HepG2 (cell line): ENCODE measurements around the gene SLC22A15. TPM values are rescaled to one million over a fixed set of nuclear protein-coding genes. Genes with fewer than 3 reads are reported as not detected.

Source experiments
- ATAC-seq: fragments of 200-7000 bp; cut with Tn5 transposase; 3 replicates; pipeline ENCODE4 v1.9.1; 2020; ENCODE audit warnings: mild to moderate bottlenecking, moderate library complexity
- BruUV-seq: library from RNA; stranded (reverse); fragments of 400-500 nt; replicated peaks from 2 replicates; lab custom pipeline; 2021; lab: Mats Ljungman, UMichigan
- CTCF ChIA-PET: fragments of 300-600 bp; formaldehyde crosslinking; extraction: SDS; loops from one replicate; lab custom pipeline; 2021; ENCODE audit warnings: low total read pairs, inconsistent platforms, low intra/inter-chr PET ratio; lab: Yijun Ruan, JAX
- POLR2A ChIA-PET: fragments of 350-600 bp; sonication (Branson Sonifier 250); formaldehyde crosslinking; loops from one replicate; lab custom pipeline; 2020; ENCODE audit warnings: antibody characterized with exemption, inconsistent platforms; lab: Yijun Ruan, JAX
- DNase-seq: peaks from one replicate; pipeline ENCODE4 v3.0.0-alpha.2; 2015; ENCODE audit warnings: low spot score
- FAIRE-seq: peaks from 3 replicates; lab custom pipeline; 2011; peaks lifted over from hg19 to GRCh38; lab: Jason Lieb, UNC
- H2AFZ ChIP-seq: one replicate; pipeline ENCODE4 v1.6.1; 2011; ENCODE audit warnings: low read length, inconsistent platforms
- H3K27ac ChIP-seq: fragments of 300-600 bp; 3 replicates; pipeline ENCODE4 v1.8.0; 2011; ENCODE audit warnings: mixed run types, mild to moderate bottlenecking, mixed read lengths, low read length, inconsistent platforms; ENCODE audit not compliant: insufficient read depth; ENCODE audit errors: extremely low read length
- H3K27me3 ChIP-seq, 2 experiments: fragments of 200-600 bp in 1 of 2; 2 replicates in 1 of 2; 3 replicates in 1 of 2; pipeline versions ENCODE4 v1.6.0 to v1.8.0; 2011; ENCODE audit warnings: low read length in 2 of 2, mild to moderate bottlenecking in 2 of 2, moderate library complexity in 2 of 2, inconsistent platforms in 1 of 2; ENCODE audit not compliant: insufficient read depth in 2 of 2, control insufficient read depth in 1 of 2
- H3K36me3 ChIP-seq, 2 experiments: fragments of 200-600 bp in 1 of 2; replicated peaks in 1 of 2; 2 replicates in 1 of 2; 3 replicates in 1 of 2; pipeline versions ENCODE4 v1.5.1 to v1.8.0; 2011; ENCODE audit warnings: low read length in 2 of 2, inconsistent platforms in 1 of 2; ENCODE audit not compliant: insufficient read depth in 2 of 2, control insufficient read depth in 1 of 2
- H3K4me1 ChIP-seq: 2 replicates; pipeline ENCODE4 v1.5.1; 2012; ENCODE audit warnings: low read length, inconsistent platforms; ENCODE audit not compliant: insufficient read depth
- H3K4me2 ChIP-seq: 2 replicates; pipeline ENCODE4 v1.6.0; 2011; ENCODE audit warnings: low read depth, low read length, inconsistent platforms
- H3K4me3 ChIP-seq, 3 experiments: fragments of 200-600 bp in 1 of 3; sonication (generic), shearing (Covaris generic) in 1 of 3; replicated peaks in 1 of 3; 2 replicates each; pipeline ENCODE4 v1.5.1; 2011 to 2016; ENCODE audit warnings: low read length in 3 of 3, inconsistent platforms in 2 of 3, low read depth in 2 of 3, mild to moderate bottlenecking in 2 of 3, control low read depth in 1 of 3, mixed read lengths in 1 of 3; ENCODE audit not compliant: insufficient read depth in 1 of 3
- H3K79me2 ChIP-seq: one replicate; pipeline ENCODE4 v1.6.1; 2011; ENCODE audit warnings: low read length, inconsistent platforms; ENCODE audit not compliant: insufficient read depth
- H3K9ac ChIP-seq: 2 replicates; pipeline ENCODE4 v1.6.0; 2011; ENCODE audit warnings: mild to moderate bottlenecking, low read depth, low read length, inconsistent platforms; ENCODE audit not compliant: insufficient read depth
- H3K9me3 ChIP-seq: 2 replicates; pipeline ENCODE4 v1.5.1; 2012; ENCODE audit warnings: mild to moderate bottlenecking, low read length
- H4K20me1 ChIP-seq: 2 replicates; pipeline ENCODE4 v1.6.0; 2011; ENCODE audit warnings: inconsistent platforms, mild to moderate bottlenecking, low read length, moderate library complexity; ENCODE audit not compliant: insufficient read depth
- ESRRA ChIP-seq: sonication (generic); formaldehyde crosslinking; IDR thresholded peaks from 2 replicates; pipeline ENCODE4 v1.5.1; 2020; ENCODE audit warnings: mild to moderate bottlenecking, low read depth, missing genetic modification reagents
- ZC3H4 ChIP-seq: sonication (generic); formaldehyde crosslinking; IDR thresholded peaks from 2 replicates; pipeline ENCODE4 v1.4.0; 2020; ENCODE audit warnings: missing genetic modification reagents, borderline replicate concordance
- ZNF124 ChIP-seq: sonication (generic); formaldehyde crosslinking; IDR thresholded peaks from 2 replicates; pipeline ENCODE4 v1.4.0; 2020; ENCODE audit warnings: missing genetic modification reagents
- ZNF30 ChIP-seq: sonication (generic); formaldehyde crosslinking; IDR thresholded peaks from 2 replicates; pipeline ENCODE4 v1.5.0; 2020; ENCODE audit warnings: mild to moderate bottlenecking, missing genetic modification reagents
- ZNF75D ChIP-seq: sonication (generic); formaldehyde crosslinking; IDR thresholded peaks from 2 replicates; pipeline ENCODE4 v1.8.1; 2023; ENCODE audit warnings: missing genetic modification reagents, mild to moderate bottlenecking, borderline replicate concordance
- ZNF800 ChIP-seq: sonication (generic); formaldehyde crosslinking; IDR thresholded peaks from 2 replicates; pipeline ENCODE4 v1.4.0; 2020; ENCODE audit warnings: missing genetic modification reagents
- WGBS: methylation state at CpG from one replicate; pipeline ENCODE4 v1.1.6; 2017; ENCODE audit warnings: low lambda C conversion rate; 5-methylcytosine and 5-hydroxymethylcytosine counted together
- in situ Hi-C: cut with HindIII; loops from 2 replicates; pipeline ENCODE4 v1.10.0; 2017; ENCODE audit warnings: low pct_unique_long_range_greater_than_20kb; ENCODE audit not compliant: extremely low pct_ligation_motif_present
- intact Hi-C: fragments of 100-400 bp; cut with micrococcal nuclease; formaldehyde crosslinking; loops from one replicate; pipeline ENCODE4 v1.10.0; 2022; ENCODE audit not compliant: unreplicated experiment
- polyA plus RNA-seq, 8 experiments: library from polyadenylated mRNA; depleted of rRNA in 3 of 8; stranded (reverse) in 7 of 8; unstranded in 1 of 8; fragments of >200 nt; fragmentation: Illumina TruSeq in 4 of 8; extraction: Trizol in 4 of 8; gene quantifications; 2 replicates each; pipeline versions ENCODE4 v1.2.1 to v1.2.3, GENCODE V29; 2011 to 2016; ENCODE audit warnings: low read depth in 4 of 8, missing spikeins in 1 of 8, mixed read lengths in 1 of 8; ENCODE audit not compliant: insufficient read depth in 1 of 8
- total RNA-seq, 5 experiments: library from RNA; depleted of rRNA; stranded (reverse); fragments of >200 nt; fragmentation: Illumina TruSeq; extraction: Trizol; gene quantifications; 2 replicates each; pipeline ENCODE4 v1.2.3, GENCODE V29; 2016; ENCODE audit warnings: low read depth in 1 of 5

SLC22A15 gene
- total and polyA plus RNA-seq, 2 of the 13 experiments (the other 11 are each of a cell fraction or from before 2014, with no cell fraction given), result 0.24 to 1.7 TPM

GRCh38 chr1:116002781-116003420 is 26.6 kb downstream of the SLC22A15 start:
- no peak overlapping the region for H3K4me3 ChIP-seq
- ChIA-PET CTCF (no interaction called here), POLR2A (no interaction called here)
- DNase-seq, result no peak
- no peak overlapping the region for H2AFZ ChIP-seq
- H3K4me2 ChIP-seq, result no peak overlapping the region
- 47% methylated on average over 1 of the region's 1 CpG for WGBS
- ATAC-seq, result no peak
- H3K27ac ChIP-seq, result no peak overlapping the region
- H4K20me1 ChIP-seq, result no peaks in the 10 kb centered on the region
- H3K27me3 ChIP-seq, result no peaks in the 10 kb centered on the region
- in situ Hi-C loops (no loop called here), intact Hi-C loops (no loop called here)
- H3K9ac ChIP-seq, result no peak overlapping the region
- H3K4me1 ChIP-seq, result no peaks in the 10 kb centered on the region
- no peaks in the 10 kb centered on the region for H3K79me2 ChIP-seq
- no peaks in the 10 kb centered on the region; a peak in 1 of 5 replicates for H3K36me3 ChIP-seq
- peaks cover 13% of the 10 kb centered on the region for H3K9me3 ChIP-seq
- TF ChIP-seq ESRRA (CRISPR knock-in tag) (no peak), ZC3H4 (CRISPR knock-in tag) (no peak), ZNF800 (CRISPR knock-in tag) (no peak), ZNF75D (no peak)
- FAIRE-seq, result no peak
- no TSS peak for BruUV-seq

GRCh38 chr1:116003823-116004222 is 27.5 kb downstream of the SLC22A15 start:
- no peaks in the 10 kb centered on the region for H3K27me3 ChIP-seq
- ChIA-PET CTCF (no interaction called here), POLR2A (no interaction called here)
- no peaks in the 10 kb centered on the region; a peak in 1 of 5 replicates for H3K36me3 ChIP-seq
- peaks cover 7% of the 10 kb centered on the region for H3K9me3 ChIP-seq
- TF ChIP-seq ZNF124 (CRISPR knock-in tag), result peak; percentile 70; the same call in 1 of the 2 replicates
- no peak for TF ChIP-seq ZNF30 (CRISPR knock-in tag)
- BruUV-seq, result no TSS peak
- H2AFZ ChIP-seq, result no peak overlapping the region
- no peaks in the 10 kb centered on the region for H4K20me1 ChIP-seq
- WGBS, result 56% methylated on average over 1 of the region's 1 CpG
- intact Hi-C loops, result no loop called here
- H3K4me2 ChIP-seq, result no peak overlapping the region
- no peak overlapping the region for H3K4me3 ChIP-seq
- H3K9ac ChIP-seq, result no peak overlapping the region
- no peak for DNase-seq
- no peak overlapping the region for H3K27ac ChIP-seq
- in situ Hi-C loops, result no loop called here
- no peak for ATAC-seq
- H3K4me1 ChIP-seq, result no peaks in the 10 kb centered on the region
- no peak for FAIRE-seq
- no peaks in the 10 kb centered on the region for H3K79me2 ChIP-seq
